ENCODE measurements around the gene NPAP1.

GRCh38 chr15:24633082-24633481 lies 42.5 kb upstream of the NPAP1 start:
- TF ChIP-seq CTCF (IDR thresholded peaks at IDR 0.05) = no peak
- TF ChIP-seq REST (IDR thresholded peaks at IDR 0.05; ENCODE audit: insufficient read depth in 1 of 2, low read depth in 2 of 2, low read length in 1 of 2) = no peak
